Measurements from ENCODE around the gene TGFBR1. TPM values are rescaled to one million over a fixed set of nuclear protein-coding genes. Genes with fewer than 3 reads are reported as not detected.

The TGFBR1 gene
- total RNA-seq, 4 donors from 2014 or later = 10.1 to 23.3 (median 16.0) TPM

DNA sequence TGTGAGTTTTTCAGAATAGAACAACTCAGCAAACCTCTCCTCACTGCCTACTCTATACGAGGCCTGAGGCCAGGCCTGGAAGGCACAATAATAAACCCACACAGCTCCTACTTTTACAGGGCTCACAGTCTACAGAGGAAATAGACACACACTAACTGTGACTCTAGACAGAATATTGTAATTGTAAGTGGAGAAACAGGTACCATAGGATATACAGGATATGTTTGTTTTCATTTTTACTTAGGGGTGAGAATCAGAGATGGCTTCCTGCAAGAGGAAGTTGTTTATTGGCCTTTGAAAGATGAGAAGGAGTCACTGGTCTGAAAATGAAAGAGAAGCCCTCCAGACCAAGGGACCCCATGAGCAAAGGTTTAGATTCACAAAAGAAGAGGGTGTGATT is 35.8 kb upstream of the TGFBR1 start:
- TF ChIP-seq, protein P1, sequence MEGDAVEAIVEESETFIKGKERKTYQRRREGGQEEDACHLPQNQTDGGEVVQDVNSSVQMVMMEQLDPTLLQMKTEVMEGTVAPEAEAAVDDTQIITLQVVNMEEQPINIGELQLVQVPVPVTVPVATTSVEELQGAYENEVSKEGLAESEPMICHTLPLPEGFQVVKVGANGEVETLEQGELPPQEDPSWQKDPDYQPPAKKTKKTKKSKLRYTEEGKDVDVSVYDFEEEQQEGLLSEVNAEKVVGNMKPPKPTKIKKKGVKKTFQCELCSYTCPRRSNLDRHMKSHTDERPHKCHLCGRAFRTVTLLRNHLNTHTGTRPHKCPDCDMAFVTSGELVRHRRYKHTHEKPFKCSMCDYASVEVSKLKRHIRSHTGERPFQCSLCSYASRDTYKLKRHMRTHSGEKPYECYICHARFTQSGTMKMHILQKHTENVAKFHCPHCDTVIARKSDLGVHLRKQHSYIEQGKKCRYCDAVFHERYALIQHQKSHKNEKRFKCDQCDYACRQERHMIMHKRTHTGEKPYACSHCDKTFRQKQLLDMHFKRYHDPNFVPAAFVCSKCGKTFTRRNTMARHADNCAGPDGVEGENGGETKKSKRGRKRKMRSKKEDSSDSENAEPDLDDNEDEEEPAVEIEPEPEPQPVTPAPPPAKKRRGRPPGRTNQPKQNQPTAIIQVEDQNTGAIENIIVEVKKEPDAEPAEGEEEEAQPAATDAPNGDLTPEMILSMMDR (IDR thresholded peaks at IDR 0.05) = no peak
- TF ChIP-seq POLR2A (IDR thresholded peaks at IDR 0.05) = no peak
- intact Hi-C loops (cut with DNase I; ENCODE audit: low total_unique reads) = no loop called here
- DNase-seq (ENCODE audit: low spot score in 2 of 2) = no peak
- no peak overlapping the region for H3K4me3 ChIP-seq (ENCODE audit: low read depth, poor library complexity, severe bottlenecking)
- 69 to 79% methylated on average over 1 of the region's 1 CpG for WGBS, 2 donors

DNA sequence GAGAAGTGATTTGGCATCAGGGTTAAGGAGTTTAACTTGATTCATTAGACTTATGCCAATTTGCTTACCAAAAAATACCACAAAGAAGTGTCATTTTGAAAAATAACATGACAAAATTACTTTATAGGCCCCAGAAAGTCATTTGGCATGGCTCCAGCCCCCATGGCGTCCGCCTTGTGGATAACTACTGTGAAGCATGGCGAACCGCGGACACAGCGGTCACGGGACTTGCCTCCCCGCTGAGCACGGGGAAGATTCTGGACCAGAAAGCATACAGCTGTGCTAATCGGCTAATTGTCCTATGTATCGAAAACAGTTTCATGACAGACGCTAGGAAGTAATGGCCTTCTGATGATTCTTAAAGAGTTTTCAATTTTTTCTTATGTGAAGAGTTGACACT is 35.4 kb upstream of the TGFBR1 start:
- WGBS, 2 donors = 91 to 93% methylated on average over 12 of the region's 12 CpGs
- no peak for DNase-seq (ENCODE audit: low spot score in 2 of 2)
- intact Hi-C loops (cut with DNase I; ENCODE audit: low total_unique reads) = no loop called here
- no peak for TF ChIP-seq POLR2A (IDR thresholded peaks at IDR 0.05)
- TF ChIP-seq, protein P1 (IDR thresholded peaks at IDR 0.05) = no peak
- no peak overlapping the region for H3K4me3 ChIP-seq (ENCODE audit: low read depth, poor library complexity, severe bottlenecking)

DNA sequence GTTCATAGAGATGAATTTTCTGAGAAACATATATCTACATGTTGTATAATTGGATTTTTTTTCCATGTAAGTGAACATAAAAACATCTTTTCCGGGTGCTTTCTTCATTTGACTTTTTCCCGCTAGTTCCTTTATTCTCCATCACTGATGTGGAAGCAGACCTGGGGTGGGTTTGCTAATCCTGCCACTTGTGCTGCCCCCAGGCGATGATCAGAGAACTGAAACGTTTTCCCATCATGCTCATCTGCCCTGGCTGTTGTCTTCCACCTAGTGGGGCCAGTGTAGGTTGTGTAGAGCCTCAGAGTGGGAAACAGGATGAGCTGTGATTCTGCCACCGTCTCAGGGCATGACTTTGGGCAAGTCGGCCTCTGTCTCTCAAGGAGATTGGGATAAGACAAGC is 34.2 kb upstream of the TGFBR1 start:
- 70 to 76% methylated on average over 6 of the region's 6 CpGs for WGBS, 2 donors
- H3K4me3 ChIP-seq (ENCODE audit: low read depth, poor library complexity, severe bottlenecking) = no peak overlapping the region
- intact Hi-C loops (cut with DNase I; ENCODE audit: low total_unique reads) = no loop called here
- DNase-seq (ENCODE audit: low spot score in 2 of 2) = no peak
- TF ChIP-seq, protein P1 (IDR thresholded peaks at IDR 0.05) = no peak
- no peak for TF ChIP-seq POLR2A (IDR thresholded peaks at IDR 0.05)

DNA sequence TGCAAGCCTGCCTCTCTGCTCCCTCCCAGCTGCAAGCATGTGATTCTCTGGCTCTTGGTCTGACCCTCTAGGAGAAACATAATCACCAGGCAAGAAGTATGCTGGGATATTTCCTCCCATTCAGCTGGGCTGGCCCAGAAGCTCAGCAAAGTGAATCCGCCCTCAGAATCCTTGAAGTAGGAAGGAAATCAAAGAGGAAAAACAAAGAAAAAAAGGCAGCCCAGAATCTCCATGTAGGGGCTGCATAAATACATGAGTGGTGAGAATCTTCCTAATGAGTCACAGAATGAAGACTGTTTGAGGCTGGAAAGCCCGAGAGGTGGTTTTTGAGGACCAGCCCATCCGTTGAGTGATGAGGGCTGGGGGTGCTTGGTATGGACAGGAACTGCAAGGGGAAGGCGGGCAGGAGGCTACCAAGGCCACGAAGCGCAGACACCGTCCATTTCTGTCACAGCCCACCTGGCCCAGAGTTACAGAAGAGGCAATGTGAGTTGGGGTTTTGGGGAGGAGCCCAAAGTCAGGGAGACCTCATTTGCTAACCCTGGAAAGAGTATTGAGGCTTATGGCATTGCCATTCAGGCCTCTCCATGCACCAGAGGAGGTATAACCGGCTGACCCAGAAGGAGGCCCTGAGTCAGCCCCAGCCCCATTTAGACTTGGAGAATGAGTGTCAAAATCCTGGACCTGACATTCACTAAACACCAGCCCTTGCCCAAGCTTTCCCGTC is 33.4 kb upstream of the TGFBR1 start:
- intact Hi-C loops (cut with DNase I; ENCODE audit: low total_unique reads) = no loop called here
- no peak for DNase-seq (ENCODE audit: low spot score in 2 of 2)
- 87% methylated on average over 9 of the region's 9 CpGs for WGBS, 2 donors
- H3K4me3 ChIP-seq (ENCODE audit: low read depth, poor library complexity, severe bottlenecking) = no peak overlapping the region
- TF ChIP-seq POLR2A (IDR thresholded peaks at IDR 0.05) = no peak
- TF ChIP-seq, protein P1 (IDR thresholded peaks at IDR 0.05) = no peak

DNA sequence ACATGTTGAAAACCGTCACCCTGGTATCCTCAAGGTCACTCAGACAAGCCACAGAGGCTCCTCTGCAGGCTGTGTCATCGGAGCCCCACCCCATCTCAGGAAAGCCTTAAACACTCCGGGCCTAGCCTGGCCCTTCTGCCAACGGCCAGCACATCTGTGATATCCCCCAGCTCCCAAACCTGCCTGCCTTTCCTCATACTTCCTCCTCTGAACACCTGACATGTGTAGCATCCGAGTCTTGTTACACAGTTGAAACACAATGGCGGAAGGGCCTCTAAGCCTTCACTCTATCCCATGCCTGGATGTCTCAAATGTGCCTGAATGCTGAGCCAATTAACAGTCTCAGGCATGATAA is 32.9 kb upstream of the TGFBR1 start:
- no peak for DNase-seq (ENCODE audit: low spot score in 2 of 2)
- no peak overlapping the region for H3K4me3 ChIP-seq (ENCODE audit: low read depth, poor library complexity, severe bottlenecking)
- TF ChIP-seq, protein P1 (IDR thresholded peaks at IDR 0.05) = no peak
- no peak for TF ChIP-seq POLR2A (IDR thresholded peaks at IDR 0.05)
- 71 to 87% methylated on average over 6 of the region's 6 CpGs for WGBS, 2 donors
- intact Hi-C loops (cut with DNase I; ENCODE audit: low total_unique reads) = no loop called here

DNA sequence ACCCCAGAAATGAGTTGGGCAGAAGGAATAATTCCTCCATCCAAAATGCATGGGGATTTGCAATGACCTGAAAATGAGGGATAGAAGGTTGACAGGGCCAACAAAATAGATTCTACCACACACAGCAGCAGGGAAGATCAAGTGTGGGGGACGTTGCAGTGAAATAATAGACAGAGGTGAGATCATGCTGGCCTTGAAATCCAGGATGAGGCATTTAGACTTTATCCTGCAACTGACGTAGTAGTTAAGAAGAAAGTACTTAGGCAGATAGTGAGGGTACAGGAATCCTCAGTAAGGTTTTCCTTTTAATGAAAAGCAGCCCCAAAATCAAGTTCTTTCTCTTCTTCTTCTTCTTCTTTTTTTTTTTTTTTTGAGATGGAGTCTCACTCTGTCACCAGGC is 31.6 kb upstream of the TGFBR1 start:
- intact Hi-C loops (cut with DNase I; ENCODE audit: low total_unique reads) = no loop called here
- H3K4me3 ChIP-seq (ENCODE audit: low read depth, poor library complexity, severe bottlenecking) = no peak overlapping the region
- DNase-seq (ENCODE audit: low spot score in 2 of 2) = no peak
- 69 to 71% methylated on average over 2 of the region's 2 CpGs for WGBS, 2 donors
- TF ChIP-seq POLR2A (IDR thresholded peaks at IDR 0.05) = no peak
- TF ChIP-seq, protein P1 (IDR thresholded peaks at IDR 0.05) = no peak
